Middle frontal gyrus (tissue), 1 donor: ENCODE results near the gene DPEP2.

Source experiments
- DNase-seq: peaks from one replicate; pipeline ENCODE4 v3.0.0-alpha.2; 2015; ENCODE audit warnings: low spot score; ENCODE audit errors: extremely low spot score

DPEP2 gene

GRCh38 chr16:67957622-67958021, 41.7 kb downstream of the DPEP2 start:
- no peak for DNase-seq

- DNase-seq = no peak
These were observed 44.7 kb downstream of the DPEP2 start for GRCh38 chr16:67954421-67955196.

- no peak for DNase-seq
These were observed 45.5 kb downstream of the DPEP2 start for GRCh38 chr16:67953641-67954375.

GRCh38 chr16:67951485-67951884, 47.8 kb downstream of the DPEP2 start:
- DNase-seq = peak; percentile 64

DNA sequence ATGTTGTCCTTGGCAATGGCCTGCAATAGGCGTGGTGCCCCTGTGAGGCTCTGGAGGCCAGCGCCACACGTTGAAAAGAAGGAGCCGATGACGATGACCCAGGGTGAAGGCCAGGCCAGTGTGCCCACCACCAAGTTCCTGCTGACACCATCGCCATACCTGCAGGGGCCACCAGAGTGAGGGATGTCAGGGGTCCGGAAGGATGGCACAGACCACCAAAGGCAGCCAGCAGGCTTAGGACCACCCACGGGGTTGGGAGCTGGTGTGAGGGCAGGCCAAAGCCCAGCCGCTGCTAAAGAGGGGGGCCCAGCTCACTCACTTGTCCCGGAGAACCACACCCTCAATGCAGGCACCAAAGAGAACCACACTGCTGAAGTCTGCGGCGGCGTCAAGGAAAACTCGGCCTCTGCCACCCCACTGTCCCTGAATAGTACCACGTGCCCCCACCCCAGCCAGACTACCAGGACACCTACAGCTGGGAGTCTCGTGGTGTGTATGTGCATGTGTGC, 48.9 kb downstream of the DPEP2 start:
- DNase-seq = no peak

DNA sequence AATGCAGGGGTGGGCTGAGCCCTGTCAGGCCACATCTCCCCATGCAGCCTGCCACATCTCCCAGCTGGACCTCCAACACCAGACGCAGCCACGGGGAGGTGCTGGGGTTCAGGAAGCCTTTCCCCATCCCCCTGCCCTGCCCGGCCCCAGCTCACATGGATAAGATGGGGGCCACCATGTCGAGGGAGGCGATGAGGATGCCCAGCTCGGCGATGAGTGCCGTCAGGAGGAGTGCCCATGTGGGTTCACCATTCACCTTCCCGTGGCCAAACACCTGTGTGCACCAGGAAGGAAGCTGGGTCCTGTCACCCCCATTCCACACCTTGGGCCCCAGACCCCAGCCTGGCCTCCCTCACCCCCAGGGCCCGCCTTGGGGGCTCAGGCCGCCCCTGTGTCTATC, 49.6 kb downstream of the DPEP2 start:
- DNase-seq = no peak

DNA sequence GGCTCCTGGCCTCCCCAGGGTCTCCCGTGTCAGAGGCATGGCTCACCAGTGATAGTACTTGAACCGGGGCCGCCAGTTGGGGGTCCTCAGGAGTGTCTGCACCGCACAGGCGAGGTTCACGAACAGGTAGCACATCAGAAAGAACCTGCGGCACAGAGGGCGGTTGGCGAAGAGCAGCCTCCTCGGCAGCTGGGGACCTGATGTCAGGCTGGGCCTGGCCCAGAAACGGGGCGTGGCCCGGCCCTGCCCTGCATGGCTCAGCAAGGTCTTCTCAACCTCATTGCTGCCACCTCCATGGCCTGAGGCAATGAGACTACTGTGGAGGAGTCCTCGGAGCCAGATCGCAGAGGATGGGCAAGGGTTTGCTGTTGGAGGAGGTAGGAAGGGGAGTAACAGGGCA, 51.3 kb downstream of the DPEP2 start:
- no peak for DNase-seq

- DNase-seq = no peak
These were observed 52.2 kb downstream of the DPEP2 start for GRCh38 chr16:67946966-67947558.

GRCh38 chr16:67946128-67946569, 53.1 kb downstream of the DPEP2 start:
- no peak for DNase-seq

GRCh38 chr16:67945392-67945933, 53.8 kb downstream of the DPEP2 start:
- no peak for DNase-seq

- DNase-seq = no peak
These were observed 54.4 kb downstream of the DPEP2 start for GRCh38 chr16:67944690-67945391.

- DNase-seq = peak; percentile 54
These were observed 55.4 kb downstream of the DPEP2 start, which contains the start of gene LCAT for GRCh38 chr16:67943619-67944504. TSS of gene LCAT (minus strand) at chr16:67944120. CDS start at chr16:67944101, 19 bp downstream.

DNA sequence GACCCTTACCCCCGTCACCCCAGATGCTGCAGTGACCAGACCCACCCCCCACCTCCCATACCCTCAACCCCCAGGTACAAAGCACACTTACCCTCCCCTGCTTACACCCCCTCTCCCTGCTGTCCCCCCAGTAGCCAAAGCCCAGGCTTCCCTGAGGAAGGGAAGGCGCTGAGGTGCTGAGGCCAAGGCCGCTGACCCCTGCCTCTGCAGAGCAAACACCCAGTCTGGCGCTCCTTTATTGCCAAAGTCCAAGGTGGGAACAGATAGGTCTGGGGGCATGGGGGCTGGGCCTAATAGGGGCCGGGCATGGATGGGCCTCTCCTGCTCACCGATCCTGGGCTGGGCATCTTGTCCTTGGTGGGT, 56.0 kb downstream of the DPEP2 start:
- DNase-seq = no peak

DNA sequence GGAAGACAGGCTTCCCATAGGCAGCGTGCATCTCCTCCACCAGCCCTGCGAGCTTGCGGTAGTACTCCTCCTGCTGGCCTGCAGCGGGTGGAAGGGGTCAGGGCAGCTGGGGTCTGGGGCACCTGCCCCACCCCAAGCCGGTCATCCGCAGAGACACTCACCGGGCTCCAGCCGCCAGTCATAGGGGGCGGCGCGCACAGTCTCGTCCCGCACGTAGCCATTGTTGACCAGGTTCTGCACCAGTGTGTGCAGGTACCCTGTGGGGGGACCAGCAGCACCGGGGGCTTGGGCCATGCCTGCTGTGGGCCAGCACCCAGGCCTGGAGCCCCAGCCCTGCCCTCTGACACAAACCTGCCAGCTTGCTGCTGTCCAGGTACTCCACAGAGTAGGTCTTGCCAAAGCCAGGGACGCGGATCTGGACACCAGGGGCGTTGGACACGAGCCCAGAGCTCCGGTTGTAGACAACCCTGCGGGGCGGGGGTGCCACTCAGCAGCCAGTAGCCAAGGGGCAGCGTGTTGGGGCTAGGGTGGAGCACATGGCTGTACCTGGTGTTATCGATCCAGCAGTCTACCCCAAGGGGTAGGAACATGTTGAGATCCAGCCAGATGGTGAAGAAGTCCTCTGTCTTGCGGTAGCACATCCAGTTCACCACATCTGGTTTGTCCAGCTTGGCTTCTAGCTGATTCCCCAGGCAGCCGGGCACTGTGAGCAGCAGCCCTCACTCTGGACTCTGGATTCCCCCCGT, 56.6 kb downstream of the DPEP2 start:
- no peak for DNase-seq

DNA sequence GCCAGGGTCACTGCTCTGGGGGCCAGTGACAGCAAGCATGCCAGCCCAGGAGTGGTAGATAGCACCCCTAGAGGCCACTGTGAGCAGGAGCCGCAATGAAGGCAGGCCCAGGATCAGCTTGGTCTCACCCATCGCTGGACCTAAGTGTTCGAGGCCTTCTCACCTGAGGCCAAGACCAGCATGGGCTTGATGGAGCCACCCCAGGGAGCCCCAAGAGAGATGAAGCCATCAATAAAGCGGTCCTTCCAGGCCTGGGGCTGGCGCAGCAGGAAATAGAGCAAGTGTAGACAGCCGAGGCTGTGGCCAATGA, 57.1 kb downstream of the DPEP2 start:
- DNase-seq = no peak

DNA sequence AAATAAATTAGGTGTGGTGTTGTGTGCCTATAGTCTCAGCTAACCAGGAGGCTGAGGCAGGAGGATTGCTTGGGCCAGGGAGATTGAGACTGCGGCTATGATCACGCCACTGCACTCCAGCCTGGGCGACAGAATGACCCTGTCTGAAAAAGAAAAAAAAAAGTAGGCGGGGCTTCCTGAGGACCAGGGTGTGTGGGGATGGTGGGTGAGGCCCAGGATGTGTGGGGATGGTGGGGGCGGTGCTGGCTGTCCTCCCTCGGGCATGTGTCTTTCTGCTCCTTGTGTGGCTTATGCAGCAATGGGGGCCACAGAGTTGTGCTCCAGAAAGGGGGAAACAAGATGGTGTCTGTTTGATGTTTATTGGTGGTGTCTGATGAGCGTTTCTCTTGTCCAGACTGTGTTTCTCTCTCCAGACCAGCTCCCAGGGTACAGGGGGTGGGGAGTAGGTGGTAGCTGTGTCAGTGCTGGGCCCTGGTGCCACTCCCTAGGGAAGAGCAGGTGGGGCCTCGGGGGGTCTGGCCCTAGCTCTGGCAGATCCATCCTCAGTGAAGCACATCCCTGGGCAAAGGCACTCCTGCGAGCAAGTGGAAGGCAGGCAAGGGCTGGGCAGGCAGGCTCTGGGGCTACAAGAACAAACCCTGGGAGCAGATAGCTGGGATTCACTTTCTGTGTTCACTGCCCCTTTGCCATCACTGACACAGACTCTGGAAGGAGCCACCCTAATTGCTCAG, 57.6 kb downstream of the DPEP2 start:
- no peak for DNase-seq

DNA sequence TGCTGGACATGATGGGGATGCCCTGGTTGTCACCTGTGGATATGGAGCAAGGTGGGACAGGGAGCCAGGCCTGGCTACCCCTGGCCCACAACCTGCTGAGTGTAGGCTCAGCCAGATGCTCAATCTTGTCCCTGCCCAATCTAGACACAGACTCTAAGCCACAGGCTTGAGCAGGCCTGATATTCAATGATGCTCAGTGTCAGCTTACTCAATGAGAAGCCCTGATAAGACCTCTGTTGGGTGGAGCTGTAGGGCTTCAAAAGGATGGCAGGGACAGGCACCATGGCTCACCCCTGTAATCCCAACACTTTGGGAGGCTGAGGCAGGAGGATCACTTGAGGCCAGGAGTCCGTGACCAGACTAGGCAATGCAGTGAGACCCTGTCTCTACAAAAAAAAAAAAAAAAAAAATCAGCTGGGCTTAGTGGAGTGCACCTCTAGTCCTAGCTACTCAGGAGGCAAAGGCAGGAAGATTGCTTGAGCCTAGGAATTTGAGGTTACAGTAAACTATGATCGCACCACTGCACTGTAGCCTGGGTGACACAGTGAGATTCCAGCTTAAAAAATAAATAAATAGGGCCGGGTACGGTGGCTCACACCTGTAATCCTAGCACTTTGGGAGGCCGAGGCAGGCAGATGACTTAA, 58.7 kb downstream of the DPEP2 start:
- DNase-seq = no peak
